CD4-positive, alpha-beta memory T cell (primary cell): ENCODE results near the gene FSD1. TPM values are rescaled to one million over a fixed set of nuclear protein-coding genes. Genes with fewer than 3 reads are reported as not detected.

Experiments used
- CTCF ChIA-PET: fragments of 350-600 bp; sonication (Branson Sonifier 250); formaldehyde crosslinking; loops from one replicate; lab custom pipeline; 2021; ENCODE audit warnings: inconsistent platforms; ENCODE audit not compliant: partially characterized antibody; lab: Charles Lee
- POLR2A ChIA-PET: fragments of 350-600 bp; sonication (Branson Sonifier 250); formaldehyde crosslinking; loops from one replicate; lab custom pipeline; 2021; ENCODE audit not compliant: partially characterized antibody; lab: Charles Lee
- DNase-seq, 5 donors: peaks; one replicate each; pipeline versions ENCODE4 v3.0.0 to v3.0.0-alpha.2; 2020 to 2022; ENCODE audit warnings: mixed read lengths in 1 of 5
- H3K27ac ChIP-seq: one replicate; pipeline ENCODE4 v1.7.0; 2013; ENCODE audit warnings: low read depth, low read length
- H3K27me3 ChIP-seq: 2 replicates; pipeline ENCODE4 v1.7.0; 2013; ENCODE audit warnings: mild to moderate bottlenecking, low read length, moderate library complexity; ENCODE audit not compliant: insufficient read depth
- H3K36me3 ChIP-seq: 2 replicates; pipeline ENCODE4 v1.7.0; 2013; ENCODE audit warnings: mild to moderate bottlenecking, low read length, moderate library complexity; ENCODE audit not compliant: insufficient read depth
- H3K4me1 ChIP-seq: 2 replicates; pipeline ENCODE4 v1.7.0; 2013; ENCODE audit warnings: mild to moderate bottlenecking, low read length, moderate library complexity; ENCODE audit not compliant: insufficient read depth
- H3K4me3 ChIP-seq, 2 donors: one replicate each; pipeline ENCODE4 v1.7.0; 2013; ENCODE audit warnings: low read length in 2 of 2, mild to moderate bottlenecking in 1 of 2
- H3K9me3 ChIP-seq, 2 donors: one replicate each; pipeline ENCODE4 v1.7.0; 2013; ENCODE audit warnings: low read length in 2 of 2, control low read depth in 1 of 2; ENCODE audit not compliant: control insufficient read depth in 1 of 2
- H3K27ac Mint-ChIP-seq, 7 donors: one replicate each; pipeline ENCODE4 v1.8.0; 2020 to 2021; ENCODE audit warnings: mixed read lengths in 7 of 7, mild to moderate bottlenecking in 6 of 7, inconsistent platforms in 3 of 7, moderate library complexity in 3 of 7
- H3K27me3 Mint-ChIP-seq, 2 donors: one replicate each; pipeline ENCODE4 v1.8.0; 2020 to 2021; ENCODE audit warnings: mixed read lengths in 2 of 2
- H3K36me3 Mint-ChIP-seq, 2 donors: one replicate each; pipeline ENCODE4 v1.8.0; 2020 to 2021; ENCODE audit warnings: mixed read lengths in 2 of 2, inconsistent platforms in 1 of 2, mild to moderate bottlenecking in 1 of 2
- H3K4me1 Mint-ChIP-seq, 4 donors: one replicate each; pipeline ENCODE4 v1.8.0; 2020 to 2021; ENCODE audit warnings: mixed read lengths in 4 of 4, mild to moderate bottlenecking in 1 of 4
- H3K4me3 Mint-ChIP-seq, 8 donors: one replicate each; pipeline ENCODE4 v1.8.0; 2020 to 2021; ENCODE audit warnings: mixed read lengths in 8 of 8, mild to moderate bottlenecking in 7 of 8, moderate library complexity in 6 of 8, inconsistent platforms in 3 of 8
- H3K9me3 Mint-ChIP-seq, 8 donors: one replicate each; pipeline ENCODE4 v1.8.0; 2020 to 2021; ENCODE audit warnings: mixed read lengths in 8 of 8, mild to moderate bottlenecking in 5 of 8, inconsistent platforms in 3 of 8, moderate library complexity in 1 of 8
- intact Hi-C: fragments of 100-400 bp; cut with micrococcal nuclease; formaldehyde crosslinking; loops from one replicate; pipeline ENCODE4 v1.15.1; 2023
- polyA plus RNA-seq, 2 donors: library from polyadenylated mRNA; unstranded; fragments of 300-500 nt; fragmentation: Illumina TruSeq; gene quantifications; one replicate each; pipeline ENCODE4 v1.2.3, GENCODE V29; 2021
- total RNA-seq, 2 experiments: library from RNA; stranded (reverse); gene quantifications; one replicate each; pipeline ENCODE4 v1.2.3, GENCODE V29; 2021

The FSD1 gene
- total and polyA plus RNA-seq, 4 experiments from 2014 or later, result 0.61 to 2.4 (median 1.1) TPM

DNA sequence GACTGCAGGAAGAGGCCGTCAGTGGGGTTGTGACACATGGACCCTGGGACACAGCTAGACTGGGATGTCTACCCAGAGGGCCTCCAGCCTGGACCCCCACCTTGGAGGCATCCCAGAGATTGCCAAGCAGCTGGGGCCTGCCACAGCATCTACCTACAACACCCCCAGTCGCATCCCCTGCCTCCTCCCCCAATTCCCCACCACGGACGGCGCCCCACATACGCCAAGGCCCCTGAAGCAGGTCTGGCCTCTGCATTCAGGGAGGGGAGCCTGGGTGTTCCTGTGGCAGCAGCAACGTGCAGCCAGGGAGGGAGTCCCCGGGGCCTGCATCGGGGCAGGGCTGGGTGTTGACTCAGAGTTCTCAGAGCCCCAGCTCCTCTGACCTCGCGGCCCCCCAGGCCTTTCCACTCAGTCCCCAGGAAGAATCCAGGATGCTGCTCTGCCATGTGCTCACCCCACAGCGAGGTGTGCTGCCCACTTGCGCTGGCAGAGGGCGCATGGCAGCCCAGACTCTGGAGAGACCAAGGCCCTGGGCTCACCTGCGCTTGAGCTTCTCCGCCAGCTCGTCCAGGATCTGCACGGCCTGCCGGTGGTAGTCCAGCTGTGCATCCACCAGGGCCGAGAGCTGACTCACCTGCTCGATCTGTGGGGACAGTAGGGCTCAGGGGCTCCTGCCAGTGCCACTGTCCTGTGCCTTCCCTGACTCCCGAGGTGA, 58.6 kb downstream of the FSD1 start:
- ChIA-PET POLR2A (interaction anchor here (0.8 to 1.9 kb wide), 3 partner anchors 19 to 37 kb away, joined by 3 to 7 read pairs (median 4); partner anchors contain the start of genes MPND and SH3GL1), CTCF (interaction anchor here (1.0 to 1.7 kb wide), 2 partner anchors 10 kb away, joined by 8 to 9 read pairs; no protein-coding TSS in a partner anchor)
- Mint-ChIP-seq H3K36me3 (peaks cover 7 to 32% of the 10 kb centered on the region in 2 donors), H3K27me3 (no peaks in the 10 kb centered on the region), H3K4me1 (peaks cover 0 to 8% (median 3%) of the 10 kb centered on the region in 4 donors), H3K27ac (no peak overlapping the region), H3K9me3 (no peaks in the 10 kb centered on the region), H3K4me3 (no peak overlapping the region)
- H3K27me3 ChIP-seq, result no peaks in the 10 kb centered on the region
- peaks cover 37% of the 10 kb centered on the region for H3K36me3 ChIP-seq
- no peaks in the 10 kb centered on the region for H3K9me3 ChIP-seq
- H3K27ac ChIP-seq, result no peak overlapping the region
- intact Hi-C loops, result no loop called here
- H3K4me1 ChIP-seq, result peaks cover 4% of the 10 kb centered on the region
- H3K4me3 ChIP-seq, result no peak overlapping the region
- DNase-seq, result no peak

DNA sequence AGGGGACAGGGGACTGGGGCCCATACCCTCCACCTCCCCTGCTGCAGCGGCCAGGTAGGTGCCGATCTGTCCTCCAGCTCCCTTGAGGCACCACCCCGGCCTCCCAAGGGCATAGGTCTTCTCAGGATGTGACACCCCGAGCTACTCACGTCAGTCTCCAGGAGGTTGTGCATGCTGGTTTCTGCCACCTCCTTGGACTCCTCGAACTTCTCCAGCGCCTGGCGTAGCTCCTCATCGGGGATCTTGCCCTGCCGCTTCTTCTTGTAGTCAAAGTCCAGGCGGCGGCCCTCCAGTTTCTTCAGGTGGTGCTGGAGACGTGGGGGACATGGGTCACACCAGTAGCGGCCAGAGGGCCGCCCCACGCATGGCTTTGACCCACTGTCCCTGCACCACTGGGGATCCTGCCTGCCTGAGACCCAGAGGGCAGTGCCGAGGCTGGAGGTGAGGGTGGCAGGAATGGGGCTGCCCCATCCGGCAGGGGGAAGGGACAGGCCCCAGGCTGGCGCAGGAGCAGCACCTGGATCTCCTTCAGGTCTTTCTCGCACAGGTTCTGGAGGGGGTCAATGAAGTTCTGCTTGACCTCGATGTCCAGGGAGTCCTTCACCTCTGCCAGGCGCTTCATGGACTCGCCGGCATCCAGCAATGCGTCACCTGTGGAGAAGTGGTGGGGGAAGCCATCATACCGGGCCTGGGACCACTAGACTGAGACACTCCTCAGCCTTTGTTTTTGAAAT, 59.3 kb downstream of the FSD1 start:
- H3K4me1 Mint-ChIP-seq, result peaks cover 3 to 14% (median 4%) of the 10 kb centered on the region in 4 donors
- ChIA-PET CTCF (interaction anchor here (1.0 kb wide), 1 partner anchor 11 kb away, joined by 8 read pairs; no protein-coding TSS in a partner anchor), POLR2A (interaction anchor here (0.8 to 1.9 kb wide), 3 partner anchors 20 to 37 kb away, joined by 3 to 7 read pairs (median 4); partner anchors contain the start of genes MPND and SH3GL1)
- H3K4me3 Mint-ChIP-seq, result no peak overlapping the region
- no peaks in the 10 kb centered on the region for H3K9me3 ChIP-seq
- peaks cover 37% of the 10 kb centered on the region for H3K36me3 ChIP-seq
- H3K27ac ChIP-seq, result no peak overlapping the region
- H3K4me3 ChIP-seq, result no peak overlapping the region
- no peaks in the 10 kb centered on the region for H3K27me3 ChIP-seq
- H3K27me3 Mint-ChIP-seq, result no peaks in the 10 kb centered on the region
- no peak for DNase-seq
- intact Hi-C loops, result no loop called here
- H3K36me3 Mint-ChIP-seq, result peaks cover 7 to 35% of the 10 kb centered on the region in 2 donors
- H3K9me3 Mint-ChIP-seq, result no peaks in the 10 kb centered on the region
- no peak overlapping the region for H3K27ac Mint-ChIP-seq
- H3K4me1 ChIP-seq, result peaks cover 11% of the 10 kb centered on the region

DNA sequence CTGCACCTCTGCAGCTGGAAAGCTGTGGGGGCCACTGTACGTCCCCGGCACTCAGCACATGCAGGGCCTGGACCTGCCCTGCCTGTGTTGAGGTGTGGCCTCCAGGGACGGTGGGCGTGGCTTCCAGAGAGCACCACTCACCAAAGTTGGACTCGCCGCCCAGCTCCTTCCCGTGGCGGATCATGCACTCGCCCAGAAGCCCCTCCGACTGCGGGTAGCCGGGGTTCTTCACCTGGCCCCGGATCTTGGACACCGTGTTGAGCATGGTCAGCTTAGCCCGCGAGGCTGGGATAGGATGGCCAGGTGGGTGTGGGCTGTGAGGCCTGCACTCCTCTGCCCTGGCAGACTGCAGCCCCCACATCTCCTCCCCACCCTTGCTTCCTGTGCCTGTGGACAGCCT, 60.9 kb downstream of the FSD1 start:
- Mint-ChIP-seq H3K27ac (peak overlapping the region in 1 of 7 donors; percentile 18), H3K4me1 (peaks cover 7 to 28% (median 15%) of the 10 kb centered on the region in 4 donors), H3K4me3 (no peak overlapping the region), H3K9me3 (no peaks in the 10 kb centered on the region), H3K36me3 (peaks cover 6 to 38% of the 10 kb centered on the region in 2 donors), H3K27me3 (no peaks in the 10 kb centered on the region)
- Histone ChIP-seq H3K36me3 (peaks cover 28% of the 10 kb centered on the region), H3K4me3 (no peak overlapping the region), H3K9me3 (no peaks in the 10 kb centered on the region), H3K27ac (no peak overlapping the region), H3K4me1 (peaks cover 26% of the 10 kb centered on the region), H3K27me3 (no peaks in the 10 kb centered on the region)
- DNase-seq, result no peak
- ChIA-PET POLR2A (interaction anchor here (1.4 to 5.2 kb wide), 3 partner anchors 13 to 37 kb away, joined by 4 to 42 read pairs (median 4); partner anchors contain the start of genes CHAF1A and MPND), CTCF (interaction anchor here (0.8 to 2.6 kb wide), 5 partner anchors 10 to 156 kb away, joined by 3 to 18 read pairs (median 4); partner anchors contain the start of genes CHAF1A and SH3GL1)
- intact Hi-C loops, result no loop called here

DNA sequence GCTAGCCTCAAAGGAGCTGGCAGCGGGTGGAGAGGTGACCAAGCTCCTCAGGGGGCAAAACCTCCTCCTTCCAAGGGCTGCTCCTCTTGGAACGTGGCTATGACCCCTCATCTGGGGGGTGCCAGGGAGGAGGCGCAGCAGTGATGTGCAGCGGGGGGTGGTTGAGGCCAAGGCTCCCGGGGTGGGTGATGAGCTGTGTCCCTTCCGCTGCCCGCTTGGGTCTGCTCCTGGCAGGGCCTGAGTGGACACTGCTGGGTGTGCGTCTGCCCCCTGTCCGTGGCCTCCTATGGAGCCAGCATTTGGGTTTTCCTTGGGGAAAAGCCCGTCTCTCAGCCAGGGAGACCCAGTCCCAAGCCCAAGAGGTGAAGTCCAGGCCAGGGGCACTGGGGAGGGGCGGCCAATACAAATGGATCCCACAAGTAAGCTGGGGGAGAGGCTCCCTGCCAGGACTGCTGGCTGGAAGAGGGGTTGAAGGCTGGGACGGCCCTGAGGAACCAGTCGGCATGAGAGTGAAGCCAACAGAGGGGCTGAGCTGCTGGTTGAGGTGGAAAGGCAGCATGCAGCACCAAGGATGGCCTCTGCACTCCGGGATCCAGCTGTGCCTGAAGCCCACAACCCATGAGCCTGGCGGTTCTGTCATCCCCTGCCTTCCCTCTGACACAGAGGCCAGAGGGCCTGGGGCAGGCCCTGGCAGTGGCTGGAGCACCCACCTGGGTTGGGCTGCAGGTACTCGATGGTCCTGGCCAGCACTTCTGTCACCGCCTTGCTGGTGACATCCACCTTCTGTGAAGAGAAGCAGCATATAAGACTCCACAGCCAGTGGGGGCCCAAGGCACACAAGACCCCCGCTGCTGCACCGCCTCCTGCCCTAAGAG, 61.6 kb downstream of the FSD1 start:
- Mint-ChIP-seq H3K4me3 (no peak overlapping the region), H3K9me3 (no peaks in the 10 kb centered on the region), H3K27me3 (no peaks in the 10 kb centered on the region), H3K27ac (peak overlapping the region in 1 of 7 donors; percentile 72), H3K4me1 (peaks cover 11 to 34% (median 22%) of the 10 kb centered on the region in 4 donors), H3K36me3 (peaks cover 3 to 33% of the 10 kb centered on the region in 2 donors)
- CTCF ChIA-PET, result interaction anchor here (0.8 to 2.6 kb wide), 4 partner anchors 9 to 156 kb away, joined by 3 to 18 read pairs (median 4); partner anchors contain the start of gene CHAF1A
- Histone ChIP-seq H3K4me3 (no peak overlapping the region), H3K27me3 (no peaks in the 10 kb centered on the region), H3K36me3 (peaks cover 21% of the 10 kb centered on the region), H3K27ac (no peak overlapping the region), H3K9me3 (no peaks in the 10 kb centered on the region), H3K4me1 (peaks cover 32% of the 10 kb centered on the region)
- no peak for DNase-seq
- intact Hi-C loops, result no loop called here
- POLR2A ChIA-PET, result interaction anchor here (0.9 to 5.2 kb wide), 6 partner anchors 10 to 119 kb away, joined by 3 to 42 read pairs (median 4); partner anchors contain the start of genes CHAF1A, MPND, SH3GL1 and YJU2

DNA sequence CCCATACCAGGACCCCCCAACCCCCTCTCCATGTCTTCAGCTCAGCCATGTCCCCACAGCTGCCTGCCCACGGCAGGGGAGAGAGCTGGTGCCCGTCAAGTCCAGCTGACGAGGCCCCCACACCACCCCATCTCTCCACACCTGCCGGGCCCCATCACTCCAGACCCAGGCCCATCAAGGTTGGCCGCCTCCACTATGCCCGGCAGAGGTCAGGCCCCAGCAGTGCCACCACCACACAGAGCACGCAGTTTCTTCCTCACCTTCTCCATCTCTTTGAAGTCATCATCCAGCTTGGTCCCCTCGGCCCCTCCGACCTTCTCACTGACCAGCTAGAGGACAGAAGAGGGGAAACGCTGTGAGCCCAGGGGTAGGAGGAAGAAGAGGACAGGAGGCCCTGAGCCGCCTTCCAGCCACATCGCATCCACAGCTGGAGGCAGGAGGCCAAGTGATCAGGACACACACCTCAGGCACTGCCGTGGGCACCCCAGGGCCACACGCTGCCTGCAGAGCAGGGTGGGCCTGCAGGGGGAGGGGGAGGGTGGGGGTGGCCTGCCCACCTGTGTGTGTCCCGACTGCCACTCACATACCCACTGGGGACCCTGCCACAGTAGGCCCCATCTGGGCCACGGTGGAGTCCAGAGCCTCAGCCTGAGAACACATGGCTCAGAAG, 62.4 kb downstream of the FSD1 start:
- Histone ChIP-seq H3K4me1 (peaks cover 40% of the 10 kb centered on the region), H3K4me3 (no peak overlapping the region), H3K27ac (no peak overlapping the region), H3K36me3 (peaks cover 21% of the 10 kb centered on the region), H3K9me3 (no peaks in the 10 kb centered on the region), H3K27me3 (no peaks in the 10 kb centered on the region)
- ChIA-PET CTCF (interaction anchor here (2.6 kb wide), 1 partner anchor 14 kb away, joined by 18 read pairs; no protein-coding TSS in a partner anchor), POLR2A (interaction anchor here (0.9 to 5.2 kb wide), 6 partner anchors 9 to 120 kb away, joined by 3 to 42 read pairs (median 4); partner anchors contain the start of genes CHAF1A, MPND, SH3GL1 and YJU2)
- Mint-ChIP-seq H3K27ac (peak overlapping the region in 6 of 7 donors; percentile 36 to 78 (median 62)), H3K9me3 (no peaks in the 10 kb centered on the region), H3K4me1 (peaks cover 11 to 42% (median 24%) of the 10 kb centered on the region in 4 donors), H3K36me3 (peaks cover 3 to 33% of the 10 kb centered on the region in 2 donors), H3K4me3 (peak overlapping the region in 1 of 8 donors; percentile 21), H3K27me3 (no peaks in the 10 kb centered on the region)
- DNase-seq, result no peak
- intact Hi-C loops, result no loop called here

GRCh38 chr19:4367336-4367723, 62.9 kb downstream of the FSD1 start:
- DNase-seq, result no peak
- Mint-ChIP-seq H3K36me3 (peaks cover 0 to 29% of the 10 kb centered on the region in 2 donors), H3K4me1 (peaks cover 11 to 43% (median 24%) of the 10 kb centered on the region in 4 donors), H3K27me3 (no peaks in the 10 kb centered on the region), H3K4me3 (peak overlapping the region in 1 of 8 donors; percentile 21), H3K27ac (peak overlapping the region in 6 of 7 donors; percentile 41 to 78 (median 71)), H3K9me3 (no peaks in the 10 kb centered on the region)
- Histone ChIP-seq H3K27me3 (no peaks in the 10 kb centered on the region), H3K36me3 (peaks cover 21% of the 10 kb centered on the region), H3K4me1 (peaks cover 45% of the 10 kb centered on the region), H3K4me3 (no peak overlapping the region), H3K27ac (no peak overlapping the region), H3K9me3 (no peaks in the 10 kb centered on the region)
- intact Hi-C loops, result no loop called here
- ChIA-PET CTCF (no interaction called here), POLR2A (interaction anchor here (1.8 to 5.2 kb wide), 3 partner anchors 25 to 120 kb away, joined by 4 to 85 read pairs (median 42); partner anchors contain the start of genes CHAF1A, MPND, SH3GL1 and YJU2)
